GM12874 (cell line): ENCODE results near the gene ABCA2.

Source experiments
- TF ChIP-seq, protein P1 (sequence below): IDR thresholded peaks from 2 replicates; pipeline ENCODE4 v1.5.1; 2011; ENCODE audit warnings: low read depth, mild to moderate bottlenecking, control low read depth, low read length, moderate library complexity; ENCODE audit not compliant: insufficient read depth

Gene ABCA2

DNA sequence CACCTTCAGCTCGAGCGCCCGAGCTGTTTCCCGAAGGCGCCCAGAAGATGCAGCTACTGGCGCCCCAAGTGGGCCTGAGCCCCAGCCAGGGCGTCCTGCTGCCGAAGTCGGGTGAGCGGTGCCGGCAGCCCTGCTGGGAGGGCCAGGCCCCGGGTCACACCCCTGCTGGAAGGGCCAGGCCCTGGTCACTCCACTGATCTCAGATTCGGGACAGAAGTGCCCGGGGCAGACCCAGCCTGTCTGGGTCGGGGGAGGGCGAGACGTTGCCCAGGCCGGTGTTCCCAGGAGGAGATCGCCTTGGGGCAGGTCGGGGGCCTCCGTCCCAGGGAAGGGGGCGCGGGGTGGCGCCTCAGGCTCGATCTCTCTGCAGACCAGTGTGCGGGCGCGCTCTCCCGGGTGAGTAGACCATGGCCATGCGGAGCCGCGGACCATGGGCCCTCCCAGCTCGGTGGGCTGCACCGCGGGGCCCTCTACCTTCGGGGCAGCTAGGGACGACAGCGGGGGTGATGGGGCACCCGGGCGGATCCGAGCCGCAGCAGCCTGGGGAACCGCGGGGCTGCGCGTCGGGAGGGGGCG is 42.9 kb downstream of the ABCA2 start:
- TF ChIP-seq, protein P1, sequence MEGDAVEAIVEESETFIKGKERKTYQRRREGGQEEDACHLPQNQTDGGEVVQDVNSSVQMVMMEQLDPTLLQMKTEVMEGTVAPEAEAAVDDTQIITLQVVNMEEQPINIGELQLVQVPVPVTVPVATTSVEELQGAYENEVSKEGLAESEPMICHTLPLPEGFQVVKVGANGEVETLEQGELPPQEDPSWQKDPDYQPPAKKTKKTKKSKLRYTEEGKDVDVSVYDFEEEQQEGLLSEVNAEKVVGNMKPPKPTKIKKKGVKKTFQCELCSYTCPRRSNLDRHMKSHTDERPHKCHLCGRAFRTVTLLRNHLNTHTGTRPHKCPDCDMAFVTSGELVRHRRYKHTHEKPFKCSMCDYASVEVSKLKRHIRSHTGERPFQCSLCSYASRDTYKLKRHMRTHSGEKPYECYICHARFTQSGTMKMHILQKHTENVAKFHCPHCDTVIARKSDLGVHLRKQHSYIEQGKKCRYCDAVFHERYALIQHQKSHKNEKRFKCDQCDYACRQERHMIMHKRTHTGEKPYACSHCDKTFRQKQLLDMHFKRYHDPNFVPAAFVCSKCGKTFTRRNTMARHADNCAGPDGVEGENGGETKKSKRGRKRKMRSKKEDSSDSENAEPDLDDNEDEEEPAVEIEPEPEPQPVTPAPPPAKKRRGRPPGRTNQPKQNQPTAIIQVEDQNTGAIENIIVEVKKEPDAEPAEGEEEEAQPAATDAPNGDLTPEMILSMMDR, result no peak

DNA sequence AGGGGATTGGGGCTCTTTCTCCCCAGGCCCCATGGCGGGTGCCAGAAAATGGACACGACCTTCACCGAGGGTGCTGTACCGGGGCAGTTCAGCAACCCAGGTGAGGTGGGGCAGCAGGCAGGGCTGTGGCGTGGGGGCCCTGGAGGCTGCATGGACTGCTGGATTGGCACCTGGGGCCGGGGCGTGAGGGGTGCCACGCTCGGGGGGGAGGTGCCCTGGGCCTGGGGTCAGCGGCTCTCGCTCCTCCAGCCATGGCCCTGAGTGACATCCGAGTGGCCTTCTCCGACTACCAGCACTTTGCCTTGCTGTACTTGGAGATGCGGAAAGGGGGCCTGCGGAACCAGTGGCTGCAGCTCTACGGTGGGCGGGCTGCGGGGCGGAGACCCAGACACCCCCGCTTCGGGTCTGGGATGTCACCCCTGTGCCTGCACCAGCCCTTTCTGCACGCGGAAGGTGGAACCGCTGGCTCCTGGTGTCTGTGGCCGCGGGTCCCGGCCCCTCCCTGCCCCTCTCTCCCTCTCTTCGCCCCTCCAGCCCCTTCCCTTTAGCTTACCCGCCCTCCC is 43.5 kb downstream of the ABCA2 start:
- TF ChIP-seq, protein P1, result no peak

DNA sequence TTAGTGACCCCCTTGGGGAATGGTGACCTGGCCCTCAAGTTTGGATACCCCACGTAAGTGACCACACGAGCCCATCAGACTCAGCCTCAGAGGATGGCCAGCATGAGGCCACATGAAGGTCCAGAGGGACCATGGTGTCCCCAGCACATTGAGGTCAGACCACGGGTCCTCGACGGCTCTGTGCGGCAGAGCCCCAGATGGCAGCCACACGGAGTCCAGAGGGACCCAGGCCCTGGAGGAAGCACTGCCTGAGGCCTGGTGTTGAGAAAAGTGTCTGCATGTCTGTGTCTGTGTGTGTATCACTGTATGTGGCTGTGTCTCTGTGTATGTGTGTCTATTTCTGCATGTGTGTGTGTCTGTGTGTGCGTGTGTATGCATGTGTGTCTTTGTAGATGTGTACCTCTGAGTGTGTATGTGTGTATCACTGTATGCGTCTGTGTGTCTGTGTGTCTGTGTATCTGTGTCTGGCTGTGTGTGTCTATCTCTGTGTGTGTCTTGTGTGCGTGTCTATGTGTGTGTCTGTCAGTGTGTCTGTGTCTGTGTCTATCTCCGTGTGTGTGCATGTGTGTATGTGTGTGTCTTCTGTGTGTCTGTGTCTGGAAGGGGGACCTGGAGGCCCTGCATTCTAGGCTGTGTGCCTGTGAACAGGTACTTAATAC is 44.3 kb downstream of the ABCA2 start:
- TF ChIP-seq, protein P1, result no peak

DNA sequence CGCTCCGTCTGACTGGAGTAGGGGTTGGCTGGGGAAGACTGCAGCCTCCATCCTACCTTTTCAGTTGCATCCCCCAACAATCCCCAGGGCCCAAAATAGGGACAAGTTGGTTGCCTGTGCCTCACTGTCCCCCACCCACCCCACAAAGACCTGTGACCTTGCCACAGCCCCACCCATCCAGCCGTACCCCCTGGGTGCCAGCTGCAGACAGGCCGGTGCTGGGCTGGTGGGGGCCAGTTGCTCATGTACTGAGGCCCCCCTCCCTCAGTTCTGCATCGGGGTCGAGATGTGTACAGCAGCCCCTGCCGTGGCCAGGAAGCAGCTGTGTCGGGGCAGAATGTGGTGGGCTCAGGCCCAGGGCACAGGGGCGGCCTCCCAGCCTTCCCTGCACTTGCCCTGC is 44.9 kb downstream of the ABCA2 start:
- TF ChIP-seq, protein P1, result no peak

DNA sequence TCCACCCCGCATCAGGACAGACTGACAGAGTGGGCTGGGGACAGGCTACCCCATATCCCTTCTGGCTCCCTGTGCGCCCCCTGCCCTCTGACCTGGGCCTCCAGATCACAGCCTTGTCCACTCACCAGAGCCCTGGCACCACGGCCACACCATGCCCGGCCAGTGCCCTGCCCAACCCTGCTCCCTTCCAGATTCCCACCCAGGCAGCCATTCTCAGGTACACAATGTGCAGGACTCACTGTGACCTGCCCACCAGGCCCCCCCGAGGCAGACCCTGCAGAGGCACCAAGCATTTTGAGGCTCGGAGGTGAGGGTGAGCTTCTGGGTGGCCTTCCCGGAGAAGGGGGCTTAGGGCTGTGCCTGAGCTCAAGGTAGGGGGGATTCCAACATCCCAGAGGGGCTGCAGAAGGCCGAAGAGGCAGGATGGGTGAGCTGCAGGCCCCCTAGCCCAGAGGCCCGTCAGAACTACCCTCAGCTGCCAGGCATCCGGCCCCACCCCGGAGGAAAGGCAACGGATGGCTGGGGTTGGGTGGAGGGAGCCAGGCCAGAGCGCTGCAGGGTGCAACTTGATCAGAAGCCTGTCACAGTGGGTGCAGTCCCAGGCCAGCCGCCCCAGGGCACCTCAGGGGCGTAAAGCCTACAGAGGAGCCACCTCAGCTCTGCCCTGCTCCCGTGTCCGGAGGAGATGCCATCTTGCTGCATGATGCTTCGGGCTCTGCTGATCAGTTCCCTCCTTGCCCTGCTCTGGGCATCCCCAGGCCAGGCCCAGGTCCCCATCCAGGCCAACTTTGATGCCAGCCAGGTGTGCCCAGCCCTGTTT is 45.6 kb downstream of the ABCA2 start, which contains the start of gene LCNL1:
Gene LCNL1 (plus strand): TSS at position 762 of the 820 bp plus-strand sequence. CDS start 594 bp downstream, outside the sequence.
- TF ChIP-seq, protein P1, result no peak

DNA sequence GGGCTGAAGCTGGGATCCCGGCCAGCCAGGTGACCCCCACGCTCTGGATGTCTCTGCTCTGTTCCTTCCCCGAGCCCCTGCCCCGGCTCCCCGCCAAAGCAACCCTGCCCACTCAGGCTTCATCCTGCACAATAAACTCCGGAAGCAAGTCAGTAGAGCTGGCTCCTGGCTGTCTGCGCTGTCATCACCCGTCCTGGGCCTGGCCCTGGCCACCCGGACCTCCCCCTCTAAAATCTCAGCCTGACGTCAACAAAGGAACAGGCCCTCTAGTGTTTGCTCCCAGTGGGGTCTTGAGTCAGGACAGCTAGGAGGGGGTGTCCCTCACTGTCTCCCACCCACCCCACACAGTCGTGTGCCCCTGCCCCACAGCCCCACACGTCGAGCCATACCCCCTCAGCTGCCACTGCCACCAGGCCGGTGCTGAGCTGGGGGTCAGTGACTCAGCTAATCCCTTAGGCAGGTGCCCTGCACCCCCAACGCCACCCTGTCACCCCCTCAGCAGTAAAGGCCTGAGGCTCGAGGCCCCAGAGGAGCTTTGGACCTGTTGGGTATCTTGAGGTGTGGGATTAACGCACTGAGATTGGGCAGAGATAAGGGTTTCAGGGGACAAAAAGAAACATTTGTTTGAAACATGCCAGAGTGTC is 46.3 kb downstream of the ABCA2 start:
- TF ChIP-seq, protein P1, result no peak
